CD14-positive monocyte (primary cell): ENCODE data around the gene CPLX4. TPM values are rescaled to one million over a fixed set of nuclear protein-coding genes. Genes with fewer than 3 reads are reported as not detected.

Source experiments
- DNase-seq, 3 donors: peaks; one replicate each; pipeline ENCODE4 v3.0.0-alpha.2; 2011 to 2022
- H2AFZ ChIP-seq: 2 replicates; pipeline ENCODE4 v1.6.0; 2012; ENCODE audit warnings: mild to moderate bottlenecking, low read depth, low read length, inconsistent platforms; ENCODE audit not compliant: insufficient read depth, poor library complexity, severe bottlenecking
- H3K27ac ChIP-seq, 2 donors: 1 replicate in 1 of 2; 2 replicates in 1 of 2; pipeline ENCODE4 v1.5.1; 2012 to 2013; ENCODE audit warnings: low read length in 2 of 2, control low read depth in 1 of 2, inconsistent platforms in 1 of 2, low read depth in 1 of 2, mild to moderate bottlenecking in 1 of 2
- H3K27me3 ChIP-seq, 2 donors: one replicate each; pipeline versions ENCODE4 v1.6.0 to v1.6.1; 2011 to 2013; ENCODE audit warnings: low read length in 2 of 2; ENCODE audit not compliant: control insufficient read depth in 2 of 2, insufficient read depth in 2 of 2
- H3K36me3 ChIP-seq, 2 donors: replicated peaks in 1 of 2; 1 replicate in 1 of 2; 2 replicates in 1 of 2; pipeline versions ENCODE4 v1.5.1 to v1.6.1; 2012 to 2013; ENCODE audit warnings: low read length in 2 of 2, control low read depth in 1 of 2, inconsistent platforms in 1 of 2, mild to moderate bottlenecking in 1 of 2; ENCODE audit not compliant: insufficient read depth in 2 of 2, control insufficient read depth in 1 of 2
- H3K4me1 ChIP-seq, 2 donors: 1 replicate in 1 of 2; 2 replicates in 1 of 2; pipeline versions ENCODE4 v1.5.1 to v1.6.1; 2012 to 2013; ENCODE audit warnings: low read length in 2 of 2, control low read depth in 1 of 2, inconsistent platforms in 1 of 2, mild to moderate bottlenecking in 1 of 2, moderate library complexity in 1 of 2; ENCODE audit not compliant: insufficient read depth in 2 of 2, control insufficient read depth in 1 of 2
- H3K4me2 ChIP-seq: replicated peaks from 2 replicates; pipeline ENCODE3; 2012; ENCODE audit warnings: low read length, moderate library complexity, mild to moderate bottlenecking; ENCODE audit not compliant: poor library complexity, severe bottlenecking; ENCODE audit errors: extremely low read depth
- H3K4me3 ChIP-seq, 3 experiments: fragments of 200-600 bp in 1 of 3; sonication (generic) in 1 of 3; replicated peaks in 1 of 3; 1 replicate in 2 of 3; 2 replicates in 1 of 3; pipeline ENCODE4 v1.5.1; 2011 to 2013; ENCODE audit warnings: low read length in 3 of 3, mild to moderate bottlenecking in 3 of 3, control low read depth in 2 of 3, low read depth in 2 of 3, inconsistent platforms in 1 of 3, moderate library complexity in 1 of 3
- H3K79me2 ChIP-seq: 2 replicates; pipeline ENCODE4 v1.6.0; 2012; ENCODE audit warnings: mild to moderate bottlenecking, control low read depth, inconsistent platforms, low read length, moderate library complexity; ENCODE audit not compliant: insufficient read depth
- H3K9ac ChIP-seq: 2 replicates; pipeline ENCODE4 v1.6.0; 2017; ENCODE audit warnings: low read length, mild to moderate bottlenecking; ENCODE audit not compliant: insufficient read depth, poor library complexity, severe bottlenecking
- H3K9me3 ChIP-seq, 2 donors: replicated peaks in 1 of 2; 1 replicate in 1 of 2; 2 replicates in 1 of 2; pipeline versions ENCODE4 v1.5.1 to v1.6.1; 2012 to 2013; ENCODE audit warnings: low read length in 2 of 2, control low read depth in 1 of 2; ENCODE audit not compliant: control insufficient read depth in 1 of 2, insufficient read depth in 1 of 2
- H4K20me1 ChIP-seq: 2 replicates; pipeline ENCODE4 v1.6.0; 2012; ENCODE audit warnings: mild to moderate bottlenecking, low read length, control low read depth, moderate library complexity; ENCODE audit not compliant: insufficient read depth
- H3K27ac Mint-ChIP-seq, 7 donors: one replicate each; pipeline ENCODE4 v1.8.0; 2020; ENCODE audit warnings: mild to moderate bottlenecking in 7 of 7, mixed read lengths in 7 of 7, moderate library complexity in 6 of 7, inconsistent platforms in 2 of 7
- H3K27me3 Mint-ChIP-seq, 3 donors: one replicate each; pipeline ENCODE4 v1.8.0; 2021 to 2022; ENCODE audit warnings: low read depth in 3 of 3, mild to moderate bottlenecking in 3 of 3, mixed read lengths in 3 of 3, moderate library complexity in 3 of 3, inconsistent platforms in 1 of 3
- H3K36me3 Mint-ChIP-seq, 2 donors: one replicate each; pipeline ENCODE4 v1.8.0; 2020; ENCODE audit warnings: mixed read lengths in 2 of 2, inconsistent platforms in 1 of 2, mild to moderate bottlenecking in 1 of 2
- H3K4me1 Mint-ChIP-seq: one replicate; pipeline ENCODE4 v1.8.0; 2020; ENCODE audit warnings: mild to moderate bottlenecking, mixed read lengths
- H3K4me3 Mint-ChIP-seq, 2 donors: one replicate each; pipeline ENCODE4 v1.8.0; 2020; ENCODE audit warnings: mild to moderate bottlenecking in 2 of 2, mixed read lengths in 2 of 2, moderate library complexity in 1 of 2
- H3K9me3 Mint-ChIP-seq, 7 donors: one replicate each; pipeline ENCODE4 v1.8.0; 2020 to 2022; ENCODE audit warnings: mixed read lengths in 7 of 7, mild to moderate bottlenecking in 6 of 7, moderate library complexity in 6 of 7, inconsistent platforms in 2 of 7
- CTCF ChIP-seq: fragments of 200-600 bp; IDR thresholded peaks from one replicate; pipeline ENCODE4 v1.8.0; 2022; ENCODE audit warnings: antibody characterized with exemption, mild to moderate bottlenecking
- WGBS: methylation state at CpG from one replicate; pipeline ENCODE4 v1.1.5; 2013; ENCODE audit warnings: missing lambda C conversion rate; ENCODE audit not compliant: insufficient coverage; 5-methylcytosine and 5-hydroxymethylcytosine counted together
- intact Hi-C, 2 donors: fragments of 100-400 bp; cut with micrococcal nuclease; formaldehyde crosslinking; loops; one replicate each; pipeline versions ENCODE4 v1.15.0 to v1.15.1; 2023
- polyA plus RNA-seq, 3 donors: library from polyadenylated mRNA; depleted of rRNA in 1 of 3; unstranded in 2 of 3; stranded (reverse) in 1 of 3; fragments of 300-500 nt in 2 of 3; fragments of >200 nt in 1 of 3; fragmentation: Illumina TruSeq in 2 of 3; gene quantifications; 1 replicate in 2 of 3; 2 replicates in 1 of 3; pipeline ENCODE4 v1.2.3, GENCODE V29; 2012 to 2021

The CPLX4 gene
- polyA plus RNA-seq, 3 donors, result not detected

- Histone ChIP-seq H3K9ac (no peak overlapping the region), H3K4me2 (no peak overlapping the region), H3K27ac (no peak overlapping the region), H2AFZ (no peak overlapping the region), H3K27me3 (peaks cover 0 to under 1% of the 10 kb centered on the region in 2 donors), H3K4me3 (no peak overlapping the region), H3K9me3 (no peaks in the 10 kb centered on the region), H4K20me1 (no peaks in the 10 kb centered on the region), H3K36me3 (peaks cover 8 to 51% of the 10 kb centered on the region in 2 donors), H3K4me1 (peaks cover 11 to 15% of the 10 kb centered on the region in 2 donors), H3K79me2 (peaks cover 6% of the 10 kb centered on the region)
- Mint-ChIP-seq H3K27ac (no peak overlapping the region), H3K27me3 (peaks cover 0 to 2% (median 0%) of the 10 kb centered on the region in 3 donors), H3K9me3 (no peaks in the 10 kb centered on the region), H3K4me1 (peaks cover 23% of the 10 kb centered on the region), H3K36me3 (peaks cover 33 to 40% of the 10 kb centered on the region in 2 donors), H3K4me3 (no peak overlapping the region)
- no peak for DNase-seq
- intact Hi-C loops, result no loop called here
- no CpG with 5 or more reads among the region's 2 CpGs for WGBS
- no peak for TF ChIP-seq CTCF
Measured at GRCh38 chr18:59354731-59355130, 36.3 kb upstream of the CPLX4 start.

GRCh38 chr18:59353079-59353680 lies 34.7 kb upstream of the CPLX4 start:
- no peak overlapping the region for H3K4me3 Mint-ChIP-seq
- peaks cover 43 to 53% of the 10 kb centered on the region in 2 donors for H3K36me3 Mint-ChIP-seq

More at GRCh38 chr18:59353079-59353680, 34.7 kb upstream of the CPLX4 start:
- H3K27ac ChIP-seq, result no peak overlapping the region
- no peaks in the 10 kb centered on the region for H3K27me3 ChIP-seq
- intact Hi-C loops, result no loop called here
- no peak overlapping the region for H2AFZ ChIP-seq
- H3K9ac ChIP-seq, result no peak overlapping the region
- Mint-ChIP-seq H3K27ac (no peak overlapping the region), H3K27me3 (no peaks in the 10 kb centered on the region), H3K9me3 (no peaks in the 10 kb centered on the region), H3K4me1 (peaks cover 11% of the 10 kb centered on the region)
- H3K9me3 ChIP-seq, result no peaks in the 10 kb centered on the region
- DNase-seq, result no peak
- no peak for TF ChIP-seq CTCF
- no CpG with 5 or more reads among the region's 4 CpGs for WGBS
- no peak overlapping the region for H3K4me3 ChIP-seq
- H3K36me3 ChIP-seq, result peaks cover 16 to 67% of the 10 kb centered on the region in 2 donors
- H3K4me1 ChIP-seq, result peaks cover 0 to 3% of the 10 kb centered on the region in 2 donors
- H3K79me2 ChIP-seq, result no peaks in the 10 kb centered on the region
- no peak overlapping the region for H3K4me2 ChIP-seq
- H4K20me1 ChIP-seq, result no peaks in the 10 kb centered on the region
